ENCODE measurements around the gene ZNF20.

GRCh38 chr19:12166626-12167025, 26.5 kb upstream of the ZNF20 start:
- TF ChIP-seq CTCF (IDR thresholded peaks at IDR 0.05; ENCODE audit: insufficient read depth, low read length) = no peak
- no peak for TF ChIP-seq SPI1 (IDR thresholded peaks at IDR 0.05; ENCODE audit: borderline replicate concordance, low read depth)
- TF ChIP-seq POLR2AphosphoS5 (IDR thresholded peaks at IDR 0.05; ENCODE audit: low read depth) = no peak
- TF ChIP-seq REST (IDR thresholded peaks at IDR 0.05; ENCODE audit: insufficient replicate concordance, low read depth) = no peak
- TF ChIP-seq GABPA (IDR thresholded peaks at IDR 0.05; ENCODE audit: low read depth) = no peak

Data from HL-60 (cell line).